ENCODE results near the gene BEND6.

DNA sequence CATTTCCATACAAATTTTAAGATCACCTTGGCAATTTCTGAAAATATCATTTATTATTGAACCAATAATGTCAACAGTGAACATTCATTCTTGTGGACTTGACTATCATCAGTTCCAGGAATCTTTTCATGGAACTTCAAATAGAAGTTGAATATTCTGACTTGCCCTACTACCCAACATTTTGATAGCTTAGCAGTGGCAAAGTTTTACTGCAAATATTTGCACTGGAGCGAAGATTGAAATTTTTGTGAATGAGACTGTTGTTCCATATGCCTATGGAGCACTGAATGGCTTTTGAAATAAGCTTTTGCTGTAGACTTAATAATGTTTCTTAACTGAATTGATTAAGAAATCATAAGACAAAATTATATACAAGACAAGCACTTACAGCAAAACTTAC is 23.6 kb downstream of the BEND6 start:
- TF ChIP-seq EP300 (IDR thresholded peaks at IDR 0.05) = no peak
- TF ChIP-seq, protein P1, sequence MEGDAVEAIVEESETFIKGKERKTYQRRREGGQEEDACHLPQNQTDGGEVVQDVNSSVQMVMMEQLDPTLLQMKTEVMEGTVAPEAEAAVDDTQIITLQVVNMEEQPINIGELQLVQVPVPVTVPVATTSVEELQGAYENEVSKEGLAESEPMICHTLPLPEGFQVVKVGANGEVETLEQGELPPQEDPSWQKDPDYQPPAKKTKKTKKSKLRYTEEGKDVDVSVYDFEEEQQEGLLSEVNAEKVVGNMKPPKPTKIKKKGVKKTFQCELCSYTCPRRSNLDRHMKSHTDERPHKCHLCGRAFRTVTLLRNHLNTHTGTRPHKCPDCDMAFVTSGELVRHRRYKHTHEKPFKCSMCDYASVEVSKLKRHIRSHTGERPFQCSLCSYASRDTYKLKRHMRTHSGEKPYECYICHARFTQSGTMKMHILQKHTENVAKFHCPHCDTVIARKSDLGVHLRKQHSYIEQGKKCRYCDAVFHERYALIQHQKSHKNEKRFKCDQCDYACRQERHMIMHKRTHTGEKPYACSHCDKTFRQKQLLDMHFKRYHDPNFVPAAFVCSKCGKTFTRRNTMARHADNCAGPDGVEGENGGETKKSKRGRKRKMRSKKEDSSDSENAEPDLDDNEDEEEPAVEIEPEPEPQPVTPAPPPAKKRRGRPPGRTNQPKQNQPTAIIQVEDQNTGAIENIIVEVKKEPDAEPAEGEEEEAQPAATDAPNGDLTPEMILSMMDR (IDR thresholded peaks at IDR 0.05) = no peak
